ENCODE results near the gene HOMER2.

GRCh38 chr15:82848241-82848993 is 104.1 kb downstream of the HOMER2 start:
- TF ChIP-seq CTCF (IDR thresholded peaks at IDR 0.05) (no peak), EP300 (IDR thresholded peaks at IDR 0.05) (no peak), POLR2AphosphoS5 (IDR thresholded peaks at IDR 0.05) (no peak)

All from stomach (tissue), 4 donors.